Skeletal muscle tissue (tissue), 4 donors: ENCODE measurements around the gene NTN3. TPM values are rescaled to one million over a fixed set of nuclear protein-coding genes. Genes with fewer than 3 reads are reported as not detected.
"Not testable (repeated sequence)": the region's sequence is repeated elsewhere in the genome, so short reads cannot be mapped to it uniquely, and the experiment has no call there.

Experiments used
- H3K27ac ChIP-seq: one replicate; pipeline ENCODE4 v1.7.0; 2013; ENCODE audit warnings: mild to moderate bottlenecking, low read depth, low read length, inconsistent platforms
- H3K27me3 ChIP-seq, 3 donors: one replicate each; pipeline ENCODE4 v1.7.0; 2013; ENCODE audit warnings: low read length in 3 of 3; ENCODE audit not compliant: control insufficient read depth in 3 of 3, insufficient read depth in 3 of 3
- H3K36me3 ChIP-seq, 3 donors: one replicate each; pipeline ENCODE4 v1.7.0; 2013; ENCODE audit warnings: low read length in 3 of 3; ENCODE audit not compliant: control insufficient read depth in 3 of 3, insufficient read depth in 3 of 3
- H3K4me1 ChIP-seq, 3 donors: one replicate each; pipeline ENCODE4 v1.7.0; 2013; ENCODE audit warnings: low read length in 3 of 3, mild to moderate bottlenecking in 3 of 3; ENCODE audit not compliant: control insufficient read depth in 3 of 3, insufficient read depth in 3 of 3
- H3K4me3 ChIP-seq, 3 donors: one replicate each; pipeline ENCODE4 v1.7.0; 2013; ENCODE audit warnings: low read length in 3 of 3
- H3K9ac ChIP-seq, 3 donors: one replicate each; pipeline ENCODE4 v1.7.0; 2013; ENCODE audit warnings: low read length in 3 of 3, mild to moderate bottlenecking in 3 of 3, moderate library complexity in 2 of 3, low read depth in 1 of 3
- H3K9me3 ChIP-seq, 3 donors: one replicate each; pipeline ENCODE4 v1.7.0; 2013; ENCODE audit warnings: low read length in 3 of 3; ENCODE audit not compliant: control insufficient read depth in 3 of 3
- total RNA-seq: library from RNA; depleted of rRNA; stranded (reverse); fragments of >200 nt; gene quantifications from one replicate; pipeline ENCODE4 v1.2.3, GENCODE V29; 2014
- donor health status: Osteomylitis.

NTN3 gene
- total RNA-seq, 1 donor from 2014 or later = 5.2 TPM

DNA sequence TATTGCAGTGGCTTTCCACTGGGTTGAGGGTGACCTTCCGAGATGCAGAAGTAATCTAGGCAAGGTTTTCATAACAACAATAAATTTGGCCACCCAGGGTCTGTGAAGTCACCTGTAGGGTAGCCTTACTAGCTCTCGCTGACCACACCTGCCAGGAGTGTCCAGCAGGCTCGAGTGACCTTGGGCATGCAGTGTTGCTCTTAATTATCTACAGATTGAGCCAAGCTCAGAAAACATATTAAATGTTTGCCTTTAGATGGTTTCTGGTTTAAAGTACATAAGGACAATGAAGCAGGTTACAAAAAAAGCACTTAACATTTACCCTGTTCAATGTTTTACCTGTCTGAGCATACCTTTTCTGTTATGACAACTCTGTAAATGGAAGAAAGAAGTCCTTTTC, 5.6 kb downstream of the NTN3 start:
- peaks cover 14 to 37% (median 23%) of the 10 kb centered on the region in 3 donors for H3K4me1 ChIP-seq
- no peak overlapping the region for H3K27ac ChIP-seq
- H3K9ac ChIP-seq = peak overlapping the region in 1 of 3 donors; percentile 33
- no peaks in the 10 kb centered on the region for H3K36me3 ChIP-seq
- H3K27me3 ChIP-seq = peaks cover 5 to 18% (median 17%) of the 10 kb centered on the region in 3 donors
- H3K9me3 ChIP-seq = no peaks in the 10 kb centered on the region
- no peak overlapping the region for H3K4me3 ChIP-seq

GRCh38 chr16:2477327-2477726, 6.2 kb downstream of the NTN3 start:
- Histone ChIP-seq H3K9ac (no peak overlapping the region), H3K9me3 (no peaks in the 10 kb centered on the region), H3K4me1 (peaks cover 19 to 37% (median 22%) of the 10 kb centered on the region in 3 donors), H3K4me3 (no peak overlapping the region), H3K36me3 (no peaks in the 10 kb centered on the region), H3K27me3 (peaks cover 0 to 12% (median 11%) of the 10 kb centered on the region in 3 donors), H3K27ac (no peak overlapping the region)

DNA sequence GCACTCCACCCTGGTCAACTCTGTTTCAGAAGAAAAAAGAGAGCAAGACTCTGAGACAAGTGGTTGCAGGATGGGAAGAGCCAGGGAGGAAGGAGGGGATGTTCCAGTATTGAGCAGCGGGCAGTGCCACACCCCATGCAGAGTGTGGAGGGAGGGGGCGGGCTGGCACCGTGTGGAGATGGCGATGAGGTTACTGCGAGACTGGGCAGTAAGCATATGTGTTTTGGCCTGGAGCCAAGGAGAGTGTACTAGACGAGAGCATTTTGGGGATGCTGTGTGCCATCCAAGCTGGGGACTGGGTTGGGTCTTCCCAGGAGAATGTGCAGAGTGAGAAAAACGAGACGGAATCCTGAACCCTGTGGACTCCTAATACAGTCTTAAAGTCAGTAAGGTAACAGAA, 7.2 kb downstream of the NTN3 start:
- peaks cover 26 to 39% (median 27%) of the 10 kb centered on the region in 3 donors for H3K4me1 ChIP-seq
- H3K27me3 ChIP-seq = peaks cover 0 to 3% (median 1%) of the 10 kb centered on the region in 3 donors
- no peak overlapping the region for H3K4me3 ChIP-seq
- no peaks in the 10 kb centered on the region for H3K9me3 ChIP-seq
- H3K27ac ChIP-seq = no peak overlapping the region
- H3K9ac ChIP-seq = no peak overlapping the region
- H3K36me3 ChIP-seq = no peaks in the 10 kb centered on the region

DNA sequence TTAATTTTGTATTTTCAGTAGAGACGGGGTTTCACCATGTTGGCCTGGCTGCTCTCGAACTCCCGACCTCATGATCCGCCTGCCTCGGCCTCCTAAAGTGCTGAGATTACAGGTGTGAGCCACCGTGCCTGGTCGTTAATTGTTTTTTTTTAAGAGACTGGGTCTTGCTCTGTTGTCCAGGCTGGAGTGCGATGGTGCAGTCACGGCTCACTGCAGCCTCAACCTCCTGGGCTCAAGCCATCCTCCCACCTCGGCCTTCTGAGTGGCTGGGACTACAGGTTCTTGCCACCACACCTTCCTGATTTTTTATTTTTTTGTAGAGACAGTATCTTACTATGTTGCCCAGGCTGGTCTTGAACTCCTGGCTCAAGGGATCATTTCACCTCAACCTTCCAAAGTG, 8.9 kb downstream of the NTN3 start:
- not testable (repeated sequence) for H3K27me3 ChIP-seq, H3K27ac ChIP-seq, H3K36me3 ChIP-seq, H3K9me3 ChIP-seq, H3K9ac ChIP-seq, H3K4me3 ChIP-seq
- peaks cover 37 to 46% (median 38%) of the 10 kb centered on the region in 3 donors for H3K4me1 ChIP-seq

GRCh38 chr16:2480948-2481347, 9.9 kb downstream of the NTN3 start:
- Histone ChIP-seq H3K4me1 (peaks cover 32 to 45% (median 38%) of the 10 kb centered on the region in 3 donors), H3K9me3 (no peaks in the 10 kb centered on the region), H3K27me3 (no peaks in the 10 kb centered on the region), H3K27ac (no peak overlapping the region), H3K36me3 (no peaks in the 10 kb centered on the region), H3K4me3 (no peak overlapping the region), H3K9ac (no peak overlapping the region)

DNA sequence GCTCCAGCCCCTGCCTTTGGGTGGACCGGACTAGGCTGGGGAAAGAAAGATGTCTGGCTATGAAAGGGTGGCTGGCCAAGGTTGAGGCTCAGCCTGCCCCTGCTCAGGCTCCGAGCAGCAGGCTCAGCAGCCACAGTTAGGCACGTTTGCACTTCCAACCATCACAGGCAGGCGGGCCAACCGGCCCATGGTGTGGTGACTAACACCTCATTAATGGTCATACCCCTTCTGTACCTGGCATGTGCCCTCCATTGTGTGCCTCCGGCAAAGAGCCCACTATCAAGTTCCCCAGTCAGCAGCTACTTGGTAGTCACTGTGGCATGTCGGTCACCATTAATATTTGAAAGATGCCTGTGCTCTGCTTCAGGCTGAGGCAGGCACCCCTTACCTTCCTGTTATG, 10.6 kb downstream of the NTN3 start:
- Histone ChIP-seq H3K4me1 (peaks cover 31 to 43% (median 40%) of the 10 kb centered on the region in 3 donors), H3K27me3 (no peaks in the 10 kb centered on the region), H3K9me3 (no peaks in the 10 kb centered on the region), H3K9ac (peak overlapping the region in 2 of 3 donors; percentile 12 to 83), H3K36me3 (no peaks in the 10 kb centered on the region), H3K4me3 (no peak overlapping the region), H3K27ac (no peak overlapping the region)

DNA sequence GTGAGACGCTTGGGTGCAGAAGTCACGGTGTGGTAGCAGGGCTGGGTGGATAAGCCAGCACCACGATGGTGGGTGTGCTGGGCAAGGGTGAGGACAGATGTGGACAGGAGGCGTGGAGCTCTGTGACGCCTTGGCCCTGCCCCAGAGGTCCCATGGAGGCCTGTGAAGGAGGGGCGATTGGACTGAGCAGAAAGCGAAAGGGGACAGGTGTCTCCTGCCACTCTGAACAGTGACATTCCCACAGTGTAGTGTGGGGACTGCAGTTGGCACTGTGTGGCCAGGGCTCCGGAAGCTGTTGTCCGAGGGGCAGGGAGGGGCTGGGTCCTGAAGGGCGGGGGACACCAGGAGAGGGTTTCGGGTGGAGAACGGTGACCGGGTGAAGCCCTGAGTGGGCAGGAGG, 11.2 kb downstream of the NTN3 start:
- H3K9me3 ChIP-seq = no peaks in the 10 kb centered on the region
- H3K36me3 ChIP-seq = no peaks in the 10 kb centered on the region
- H3K4me3 ChIP-seq = peak overlapping the region in 2 of 3 donors; percentile 49 to 67
- H3K4me1 ChIP-seq = peaks cover 35 to 48% (median 46%) of the 10 kb centered on the region in 3 donors
- no peaks in the 10 kb centered on the region for H3K27me3 ChIP-seq
- H3K27ac ChIP-seq = peak overlapping the region; percentile 85
- peak overlapping the region in 2 of 3 donors; percentile 12 to 83 for H3K9ac ChIP-seq

DNA sequence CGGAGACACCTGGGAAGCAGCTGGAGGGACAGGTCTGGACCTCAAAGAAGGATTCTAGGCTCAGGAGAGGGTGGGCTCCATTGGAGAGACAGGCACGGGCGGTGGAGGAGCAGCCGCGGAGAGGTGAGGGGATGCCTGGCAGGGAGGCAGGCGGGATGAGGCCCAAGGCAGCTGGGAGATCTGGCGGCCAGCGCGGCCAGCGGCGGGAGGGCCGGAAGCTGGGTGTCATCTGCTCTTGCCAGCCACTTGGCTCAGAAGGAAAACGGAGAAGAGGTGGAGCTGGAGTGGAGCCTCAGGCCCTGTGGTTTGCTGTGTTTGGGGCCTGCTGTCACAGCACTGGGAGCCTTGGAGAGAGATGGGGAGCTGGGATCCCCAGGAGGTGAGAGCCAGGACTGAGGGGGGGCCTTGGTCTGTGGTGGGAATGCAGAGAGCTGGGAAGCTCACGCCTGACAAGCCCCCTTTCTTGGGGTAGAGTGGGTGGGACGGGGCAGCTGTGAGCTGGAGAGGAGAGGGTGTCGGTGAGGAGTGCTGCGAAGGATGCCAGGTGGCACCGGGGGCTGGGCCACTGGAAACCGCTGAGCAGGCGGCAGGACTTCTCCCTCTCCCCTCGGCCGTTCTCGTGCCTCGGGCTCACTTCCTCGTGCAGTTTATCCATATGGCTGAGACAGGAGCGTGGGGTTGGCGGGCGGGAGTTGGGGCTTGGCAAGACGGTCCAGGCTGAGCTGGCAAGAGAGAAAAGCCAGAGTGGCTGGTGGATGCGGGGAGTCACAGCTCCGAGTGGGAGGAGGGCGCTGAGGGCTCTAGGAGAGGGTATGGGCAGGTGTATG, 11.8 kb downstream of the NTN3 start:
- Histone ChIP-seq H3K4me1 (peaks cover 40 to 55% (median 52%) of the 10 kb centered on the region in 3 donors), H3K36me3 (no peaks in the 10 kb centered on the region), H3K27me3 (no peaks in the 10 kb centered on the region), H3K27ac (peak overlapping the region; percentile 85), H3K9ac (peak overlapping the region; percentile 74 to 83 (median 77)), H3K4me3 (peak overlapping the region; percentile 43 to 67 (median 49)), H3K9me3 (no peaks in the 10 kb centered on the region)

- peaks cover 40 to 57% (median 52%) of the 10 kb centered on the region in 3 donors for H3K4me1 ChIP-seq
- peak overlapping the region in 2 of 3 donors; percentile 29 to 67 for H3K4me3 ChIP-seq
- H3K9ac ChIP-seq = peak overlapping the region; percentile 74 to 83 (median 77)
- H3K9me3 ChIP-seq = no peaks in the 10 kb centered on the region
- peak overlapping the region; percentile 85 for H3K27ac ChIP-seq
- H3K27me3 ChIP-seq = no peaks in the 10 kb centered on the region
- H3K36me3 ChIP-seq = no peaks in the 10 kb centered on the region
Measured at GRCh38 chr16:2483939-2484897, 13.1 kb downstream of the NTN3 start.
